HG02840 (cell line): ENCODE results near the gene ZNF280B.
"Not testable (repeated sequence)": the region's sequence is repeated elsewhere in the genome, so short reads cannot be mapped to it uniquely, and the experiment has no call there.

ENCODE experiments used
- ATAC-seq: cut with Tn5 transposase; IDR thresholded peaks from one replicate; pipeline ENCODE4 v1.9.1; 2021; ENCODE audit warnings: mild to moderate bottlenecking, moderate library complexity, moderate number of reproducible peaks; ENCODE audit not compliant: unreplicated experiment, low FRiP score

Gene ZNF280B

GRCh38 chr22:22535662-22536061 is 27.1 kb upstream of the ZNF280B start:
- ATAC-seq = no peak

- no peak for ATAC-seq
Measured at GRCh38 chr22:22534604-22535415, 26.3 kb upstream of the ZNF280B start.

GRCh38 chr22:22533863-22534262 is 25.3 kb upstream of the ZNF280B start:
- ATAC-seq = no peak

GRCh38 chr22:22533417-22533816 is 24.9 kb upstream of the ZNF280B start:
- no peak for ATAC-seq

- ATAC-seq = not testable (repeated sequence)
Measured at GRCh38 chr22:22532547-22533071, 24.1 kb upstream of the ZNF280B start.

GRCh38 chr22:22531770-22532546 is 23.4 kb upstream of the ZNF280B start:
- ATAC-seq = no peak

GRCh38 chr22:22528780-22529179 is 20.2 kb upstream of the ZNF280B start:
- ATAC-seq = no peak

GRCh38 chr22:22527312-22527711 is 18.8 kb upstream of the ZNF280B start:
- ATAC-seq = no peak

GRCh38 chr22:22526125-22526912 is 17.8 kb upstream of the ZNF280B start:
- ATAC-seq = no peak

- no peak for ATAC-seq
Measured at GRCh38 chr22:22523494-22523893, 15.0 kb upstream of the ZNF280B start.

- no peak for ATAC-seq
Measured at GRCh38 chr22:22521631-22522030, 13.1 kb upstream of the ZNF280B start.

GRCh38 chr22:22520667-22521602 is 12.4 kb upstream of the ZNF280B start:
- no peak for ATAC-seq

- ATAC-seq = no peak
Measured at GRCh38 chr22:22520020-22520656, 11.6 kb upstream of the ZNF280B start, which contains the start of gene ZNF280A. Gene ZNF280A (minus strand): TSS chr22:22520270. CDS start chr22:22515630, 4,640 bp downstream.

- ATAC-seq = no peak
Measured at GRCh38 chr22:22519591-22519990, 11.0 kb upstream of the ZNF280B start.

- no peak for ATAC-seq
Measured at GRCh38 chr22:22516992-22517391, 8.4 kb upstream of the ZNF280B start.

GRCh38 chr22:22515890-22516289 is 7.3 kb upstream of the ZNF280B start:
- ATAC-seq = no peak

- not testable (repeated sequence) for ATAC-seq
Measured at GRCh38 chr22:22514431-22514830, 5.9 kb upstream of the ZNF280B start.

GRCh38 chr22:22513619-22514018 is 5.1 kb upstream of the ZNF280B start:
- ATAC-seq = no peak

- no peak for ATAC-seq
Measured at GRCh38 chr22:22512951-22513350, 4.4 kb upstream of the ZNF280B start.
